MV-4-11 (cell line): ENCODE measurements around the gene HEPHL1.
A peak's percentile ranks its signal among the peaks of the same experiment; 100 is the strongest.
"Not testable (repeated sequence)": the region's sequence is repeated elsewhere in the genome, so short reads cannot be mapped to it uniquely, and the experiment has no call there.

Experiments
- DNase-seq: peaks from one replicate; lab custom pipeline; 2025; lab: John Stamatoyannopoulos, UW

HEPHL1 gene

DNA sequence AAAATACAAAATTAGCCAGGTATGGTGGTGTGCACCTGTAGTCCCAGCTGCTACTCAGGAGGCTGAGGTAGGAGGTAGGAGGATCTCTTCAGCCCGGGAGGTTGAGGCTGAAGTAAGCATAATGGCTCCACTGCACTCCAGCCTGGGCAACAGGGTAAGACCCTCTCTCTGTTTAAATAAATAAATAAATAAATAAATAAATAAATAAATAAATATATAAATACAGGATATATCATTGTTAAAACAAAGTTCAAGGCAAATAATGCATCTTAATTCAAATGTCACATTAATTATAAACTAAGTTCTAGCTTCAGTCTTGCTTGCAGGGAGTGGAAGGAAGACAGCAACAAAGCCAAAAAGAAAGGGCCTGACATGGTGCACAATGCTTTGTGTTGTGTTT, 63.0 kb downstream of the HEPHL1 start:
- no peak for DNase-seq

GRCh38 chr11:94088906-94089305, 67.8 kb downstream of the HEPHL1 start:
- no peak for DNase-seq

- no peak for DNase-seq
Observed at GRCh38 chr11:94089341-94089740, 68.2 kb downstream of the HEPHL1 start.

- DNase-seq, result no peak
Observed at GRCh38 chr11:94090401-94090800, 69.2 kb downstream of the HEPHL1 start.

- DNase-seq, result no peak
Observed at GRCh38 chr11:94091091-94091490, 69.9 kb downstream of the HEPHL1 start.

DNA sequence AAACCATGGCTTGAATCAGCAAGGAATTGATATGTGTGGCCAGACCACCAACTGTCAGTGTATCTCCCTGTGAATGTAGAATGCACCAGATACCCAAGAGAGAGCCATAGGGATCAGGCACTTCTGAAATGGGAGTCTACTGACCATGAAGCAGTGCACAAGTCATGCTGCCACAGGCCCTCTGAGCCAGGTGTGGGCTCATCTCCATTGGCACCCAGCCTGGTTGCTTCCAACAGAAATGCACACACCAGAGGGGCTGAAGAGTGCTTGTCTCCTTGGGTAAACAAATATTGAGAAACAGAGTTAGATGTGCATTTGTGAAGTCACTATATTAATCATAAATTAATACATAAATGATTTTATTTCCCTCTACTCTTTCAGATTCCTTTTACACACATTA, 79.1 kb downstream of the HEPHL1 start:
- DNase-seq, result no peak

DNA sequence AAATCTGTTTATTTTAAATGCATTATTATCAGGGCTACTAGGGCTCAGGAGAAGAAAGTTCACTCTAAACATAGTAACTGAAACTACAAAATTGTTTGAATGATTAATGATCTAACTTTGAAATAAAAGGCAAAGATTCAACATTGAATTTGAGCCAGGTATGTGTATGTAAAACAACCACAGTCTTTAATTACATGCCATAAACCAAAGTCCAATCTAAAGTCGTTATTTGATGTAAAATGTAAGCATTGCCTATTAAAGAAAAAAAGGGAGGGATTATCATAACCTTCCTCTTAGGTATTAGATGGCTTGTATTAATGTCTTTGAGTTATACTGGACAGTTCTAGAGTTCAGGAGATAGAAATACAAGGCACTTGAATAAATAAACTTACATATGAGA, 82.3 kb downstream of the HEPHL1 start:
- DNase-seq, result no peak

- no peak for DNase-seq
Observed at GRCh38 chr11:94104734-94105133, 83.6 kb downstream of the HEPHL1 start.

DNA sequence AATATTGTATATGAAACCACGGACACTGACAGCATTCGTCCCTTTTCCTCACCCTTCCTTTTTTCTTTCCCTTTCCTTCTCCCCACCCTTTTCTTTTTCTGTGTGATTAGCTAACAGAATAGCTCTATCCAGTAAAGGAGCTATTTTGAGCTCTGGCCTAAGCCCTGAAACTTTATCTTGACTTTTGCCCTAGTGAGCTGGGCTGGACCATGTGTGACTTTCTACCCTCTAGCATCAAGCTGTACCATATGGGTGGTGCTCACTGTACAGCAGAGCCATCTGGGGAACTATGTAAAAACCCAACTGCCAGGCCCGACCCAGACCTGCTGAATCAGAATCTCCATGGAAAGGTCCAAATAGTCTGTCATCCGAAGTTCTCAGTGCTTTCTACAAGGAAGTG, 85.6 kb downstream of the HEPHL1 start:
- no peak for DNase-seq

DNA sequence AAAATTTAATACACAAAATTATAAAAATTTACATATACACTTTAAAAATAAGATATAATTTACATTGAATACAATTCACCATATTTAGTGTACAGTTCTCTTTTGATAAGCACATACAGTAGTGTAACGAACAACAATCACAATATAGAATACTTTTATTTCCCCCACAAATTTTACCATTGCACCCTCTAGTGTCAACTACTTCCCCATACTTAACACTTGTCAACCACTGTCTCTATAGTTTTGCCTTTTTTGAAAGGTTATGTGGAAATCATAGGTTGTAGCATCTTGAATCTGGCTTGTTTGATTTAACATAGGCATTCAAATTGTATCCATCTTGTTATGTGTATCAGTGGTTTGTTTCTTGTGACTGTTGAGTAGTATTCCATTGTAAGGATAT, 86.2 kb downstream of the HEPHL1 start:
- no peak for DNase-seq

DNA sequence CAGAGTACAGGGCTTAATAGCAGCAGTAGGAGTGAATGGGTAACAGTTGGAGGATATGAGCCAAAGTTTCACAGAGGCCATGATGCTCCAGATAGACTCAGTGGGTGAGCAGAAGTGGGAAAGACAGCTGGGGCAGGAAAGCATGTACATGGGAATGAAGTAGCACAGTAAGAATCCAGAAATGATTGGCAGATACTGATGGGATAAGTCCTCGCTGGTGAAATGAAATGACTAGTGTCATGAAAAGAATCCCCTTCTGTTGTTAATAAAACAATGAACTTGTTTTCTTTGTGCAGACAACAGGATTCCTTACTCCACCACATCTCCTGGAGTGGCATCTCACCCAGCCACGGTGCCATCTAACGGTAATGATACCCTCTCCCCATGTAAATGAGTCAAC, 90.1 kb downstream of the HEPHL1 start:
- DNase-seq, result no peak

DNA sequence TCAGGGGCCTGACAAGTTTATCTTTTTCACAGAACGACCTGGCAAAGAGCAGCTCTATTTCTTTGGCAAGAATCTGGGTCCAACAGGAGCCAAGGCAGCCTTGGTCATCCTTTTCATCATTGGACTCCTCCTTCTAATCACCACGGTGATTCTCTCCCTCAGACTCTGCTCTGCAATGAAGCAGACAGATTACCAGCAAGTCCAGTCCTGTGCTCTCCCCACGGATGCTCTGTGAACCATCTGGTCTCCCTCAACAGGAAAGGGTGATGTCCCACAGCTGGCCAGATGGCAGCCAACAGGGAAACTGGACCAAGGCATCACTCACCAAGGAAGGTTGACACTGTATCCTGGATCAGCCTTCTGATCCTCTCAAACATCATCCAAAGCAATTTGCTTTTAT, 90.5 kb downstream of the HEPHL1 start:
- DNase-seq, result no peak

GRCh38 chr11:94112206-94112953, 91.2 kb downstream of the HEPHL1 start:
- no peak for DNase-seq

DNA sequence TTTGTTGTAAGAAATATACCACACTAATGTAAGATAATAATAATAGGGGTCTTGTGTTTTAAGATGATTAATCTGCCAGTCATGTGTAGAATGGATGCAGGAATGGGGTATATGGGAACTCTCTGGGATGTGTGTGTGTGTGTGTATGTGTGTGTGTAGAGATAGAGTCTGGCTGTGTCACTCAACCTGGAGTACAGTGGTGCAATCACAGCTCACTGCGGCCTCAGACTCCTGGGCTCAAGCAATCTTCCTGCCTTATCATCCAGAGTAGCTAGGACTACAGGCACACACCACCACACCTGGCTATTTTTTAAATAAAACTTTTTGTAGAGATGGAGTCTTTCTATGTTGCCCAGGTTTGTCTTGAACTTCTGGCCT, 96.0 kb downstream of the HEPHL1 start:
- no peak for DNase-seq

DNA sequence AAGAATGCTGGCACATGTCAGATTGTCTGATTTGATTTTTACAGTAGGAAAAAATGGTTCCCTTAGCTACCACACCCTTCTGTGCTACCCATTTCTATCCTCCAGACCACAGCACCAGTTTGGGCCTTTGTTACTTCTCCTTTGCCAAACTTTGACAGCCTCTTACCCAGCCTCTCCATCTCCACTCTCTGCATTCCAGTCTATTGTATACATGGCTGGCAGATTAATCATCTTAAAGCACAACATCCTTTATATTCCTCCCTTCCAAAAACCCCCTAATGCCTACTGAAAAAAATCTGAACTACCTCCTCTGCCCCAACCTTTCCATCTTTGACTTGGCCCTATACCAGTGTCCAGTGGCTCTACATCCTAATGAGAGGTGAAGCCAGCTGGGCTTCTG, 96.7 kb downstream of the HEPHL1 start:
- DNase-seq, result no peak

DNA sequence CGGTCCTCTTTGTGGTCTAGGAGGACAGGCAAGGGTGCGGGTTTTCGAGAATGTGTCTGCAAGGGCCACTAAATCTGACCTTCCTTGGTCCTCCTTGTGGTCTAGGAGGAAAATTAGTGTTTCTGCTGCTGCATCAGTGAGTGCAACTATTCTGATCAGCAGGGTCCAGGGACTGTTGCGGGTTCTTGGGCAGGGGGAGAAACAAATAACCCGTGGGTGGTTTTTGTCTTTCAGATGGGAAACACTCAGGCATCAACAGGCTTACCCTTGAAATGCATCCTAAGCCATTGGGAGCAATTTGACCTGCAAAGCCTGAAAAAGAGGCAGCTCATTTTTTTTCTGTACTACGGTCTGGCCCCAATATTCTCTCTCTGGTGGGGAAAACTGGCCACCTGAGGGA, 98.5 kb downstream of the HEPHL1 start:
- DNase-seq, result not testable (repeated sequence)

DNA sequence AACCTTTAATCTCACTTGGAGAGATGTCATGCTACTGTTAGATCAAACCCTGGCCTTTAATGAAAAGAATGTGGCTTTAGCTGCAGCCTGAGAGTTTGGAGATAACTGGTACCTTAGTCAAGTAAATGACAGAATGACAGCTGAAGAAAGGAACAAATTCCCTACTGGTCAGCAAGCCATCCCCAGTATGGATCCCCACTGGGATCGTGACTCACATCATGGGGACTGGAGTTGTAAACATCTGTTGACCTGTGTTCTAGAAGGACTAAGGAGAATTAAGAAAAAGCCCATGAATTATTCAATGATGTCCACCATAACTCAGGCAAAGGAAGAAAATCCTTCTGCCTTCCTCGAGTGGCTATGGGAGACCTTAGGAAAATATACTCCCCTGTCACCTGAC, 99.4 kb downstream of the HEPHL1 start:
- not testable (repeated sequence) for DNase-seq

DNA sequence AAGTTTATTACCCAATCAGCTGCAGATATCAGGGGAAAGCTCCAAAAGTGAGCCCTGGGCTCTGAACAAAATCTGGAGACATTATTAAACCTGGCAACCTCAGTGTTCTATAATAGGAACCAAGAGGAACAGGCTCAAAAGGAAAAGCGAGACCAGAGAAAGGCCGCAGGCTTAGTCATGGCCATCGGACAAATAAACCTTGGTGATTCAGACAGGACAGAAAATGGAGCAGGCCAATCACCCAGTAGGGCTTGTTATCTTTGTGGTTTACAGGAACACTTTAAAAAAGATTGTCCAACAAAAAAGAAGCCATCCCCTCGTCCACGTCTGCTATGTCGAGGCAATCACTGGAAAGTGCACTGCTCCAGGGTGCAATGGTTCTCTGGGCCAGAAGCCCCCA, 99.8 kb downstream of the HEPHL1 start:
- DNase-seq, result no peak

- no peak for DNase-seq
Observed at GRCh38 chr11:94125407-94126115, 104.4 kb downstream of the HEPHL1 start.

DNA sequence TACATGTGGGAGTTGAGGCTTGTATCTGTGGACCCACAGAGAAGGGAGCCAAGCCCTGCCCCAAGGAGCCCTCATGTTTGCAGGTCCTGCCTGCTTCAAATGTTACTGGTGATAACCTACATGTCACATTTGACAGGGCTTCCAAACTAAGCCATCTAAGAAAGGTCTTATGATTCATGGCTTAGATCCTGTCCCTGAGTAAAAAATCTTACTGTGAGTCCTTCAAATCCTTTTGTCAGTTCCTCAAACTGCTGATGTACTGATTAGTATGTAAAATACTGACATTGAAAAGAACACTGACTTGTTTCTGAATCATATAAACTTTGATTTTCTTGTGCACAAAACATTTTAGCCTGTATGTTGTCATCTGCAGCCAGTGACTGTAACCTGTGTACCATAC, 106.5 kb downstream of the HEPHL1 start:
- DNase-seq, result peak; percentile 6

GRCh38 chr11:94128291-94128745, 107.2 kb downstream of the HEPHL1 start:
- peak; percentile 14 for DNase-seq

GRCh38 chr11:94128746-94129511, 107.8 kb downstream of the HEPHL1 start, which contains the start of gene PANX1:
Gene PANX1, plus strand, starts transcription at chr11:94128841. Its CDS starts 472 bp downstream, at chr11:94129313.
- peak; percentile 62 for DNase-seq
